HepG2 (cell line): ENCODE data around the gene RNMT.
"Not testable (repeated sequence)": the region's sequence is repeated elsewhere in the genome, so short reads cannot be mapped to it uniquely, and the experiment has no call there.

Experiments
- WIZ ChIP-seq: sonication (generic); formaldehyde crosslinking; IDR thresholded peaks from 2 replicates; pipeline ENCODE4 v1.5.1; 2020; ENCODE audit warnings: mild to moderate bottlenecking, missing genetic modification reagents
- ZC3H4 ChIP-seq: sonication (generic); formaldehyde crosslinking; IDR thresholded peaks from 2 replicates; pipeline ENCODE4 v1.4.0; 2020; ENCODE audit warnings: missing genetic modification reagents, borderline replicate concordance
- TF ChIP-seq, protein P1 (sequence below): sonication (generic); formaldehyde crosslinking; IDR thresholded peaks from 2 replicates; pipeline ENCODE4 v1.4.0; 2020; ENCODE audit warnings: missing genetic modification reagents
- TF ChIP-seq, protein P2 (sequence below): IDR thresholded peaks from 2 replicates; pipeline ENCODE4 v1.6.1; 2016; ENCODE audit warnings: control low read depth
- TF ChIP-seq, protein P3 (sequence below), 2 experiments: IDR thresholded peaks; 2 replicates each; pipeline ENCODE4 v1.6.1; 2011 to 2012; ENCODE audit warnings: low read length in 2 of 2, borderline replicate concordance in 1 of 2, low read depth in 1 of 2, mild to moderate bottlenecking in 1 of 2, moderate library complexity in 1 of 2

DNA sequence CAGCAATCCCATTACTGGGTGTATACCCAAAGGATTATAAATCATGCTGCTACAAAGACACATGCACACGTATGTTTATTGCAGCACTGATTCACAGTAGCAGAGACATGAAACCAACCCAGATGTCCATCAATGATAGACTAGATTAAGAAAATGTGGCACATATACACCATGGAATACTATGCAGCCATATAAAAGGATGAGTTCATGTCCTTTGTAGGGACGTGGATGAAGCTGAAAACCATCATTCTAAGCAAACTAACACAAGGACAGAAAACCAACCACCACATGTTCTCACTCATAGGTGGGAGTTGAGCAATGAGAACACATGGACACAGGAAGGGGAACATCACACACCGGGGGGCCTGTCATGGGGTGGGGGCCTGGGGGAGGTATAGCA lies 25.1 kb downstream of the RNMT start:
- TF ChIP-seq ZC3H4 (CRISPR knock-in tag); WIZ: not testable (repeated sequence)
- TF ChIP-seq, protein P1, sequence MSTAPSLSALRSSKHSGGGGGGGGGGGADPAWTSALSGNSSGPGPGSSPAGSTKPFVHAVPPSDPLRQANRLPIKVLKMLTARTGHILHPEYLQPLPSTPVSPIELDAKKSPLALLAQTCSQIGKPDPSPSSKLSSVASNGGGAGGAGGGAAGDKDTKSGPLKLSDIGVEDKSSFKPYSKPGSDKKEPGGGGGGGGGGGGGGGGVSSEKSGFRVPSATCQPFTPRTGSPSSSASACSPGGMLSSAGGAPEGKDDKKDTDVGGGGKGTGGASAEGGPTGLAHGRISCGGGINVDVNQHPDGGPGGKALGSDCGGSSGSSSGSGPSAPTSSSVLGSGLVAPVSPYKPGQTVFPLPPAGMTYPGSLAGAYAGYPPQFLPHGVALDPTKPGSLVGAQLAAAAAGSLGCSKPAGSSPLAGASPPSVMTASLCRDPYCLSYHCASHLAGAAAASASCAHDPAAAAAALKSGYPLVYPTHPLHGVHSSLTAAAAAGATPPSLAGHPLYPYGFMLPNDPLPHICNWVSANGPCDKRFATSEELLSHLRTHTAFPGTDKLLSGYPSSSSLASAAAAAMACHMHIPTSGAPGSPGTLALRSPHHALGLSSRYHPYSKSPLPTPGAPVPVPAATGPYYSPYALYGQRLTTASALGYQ (CRISPR knock-in tag): not testable (repeated sequence)
- TF ChIP-seq, protein P2, sequence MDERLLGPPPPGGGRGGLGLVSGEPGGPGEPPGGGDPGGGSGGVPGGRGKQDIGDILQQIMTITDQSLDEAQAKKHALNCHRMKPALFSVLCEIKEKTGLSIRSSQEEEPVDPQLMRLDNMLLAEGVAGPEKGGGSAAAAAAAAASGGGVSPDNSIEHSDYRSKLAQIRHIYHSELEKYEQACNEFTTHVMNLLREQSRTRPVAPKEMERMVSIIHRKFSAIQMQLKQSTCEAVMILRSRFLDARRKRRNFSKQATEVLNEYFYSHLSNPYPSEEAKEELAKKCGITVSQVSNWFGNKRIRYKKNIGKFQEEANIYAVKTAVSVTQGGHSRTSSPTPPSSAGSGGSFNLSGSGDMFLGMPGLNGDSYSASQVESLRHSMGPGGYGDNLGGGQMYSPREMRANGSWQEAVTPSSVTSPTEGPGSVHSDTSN: not testable (repeated sequence)
- TF ChIP-seq, protein P3, sequence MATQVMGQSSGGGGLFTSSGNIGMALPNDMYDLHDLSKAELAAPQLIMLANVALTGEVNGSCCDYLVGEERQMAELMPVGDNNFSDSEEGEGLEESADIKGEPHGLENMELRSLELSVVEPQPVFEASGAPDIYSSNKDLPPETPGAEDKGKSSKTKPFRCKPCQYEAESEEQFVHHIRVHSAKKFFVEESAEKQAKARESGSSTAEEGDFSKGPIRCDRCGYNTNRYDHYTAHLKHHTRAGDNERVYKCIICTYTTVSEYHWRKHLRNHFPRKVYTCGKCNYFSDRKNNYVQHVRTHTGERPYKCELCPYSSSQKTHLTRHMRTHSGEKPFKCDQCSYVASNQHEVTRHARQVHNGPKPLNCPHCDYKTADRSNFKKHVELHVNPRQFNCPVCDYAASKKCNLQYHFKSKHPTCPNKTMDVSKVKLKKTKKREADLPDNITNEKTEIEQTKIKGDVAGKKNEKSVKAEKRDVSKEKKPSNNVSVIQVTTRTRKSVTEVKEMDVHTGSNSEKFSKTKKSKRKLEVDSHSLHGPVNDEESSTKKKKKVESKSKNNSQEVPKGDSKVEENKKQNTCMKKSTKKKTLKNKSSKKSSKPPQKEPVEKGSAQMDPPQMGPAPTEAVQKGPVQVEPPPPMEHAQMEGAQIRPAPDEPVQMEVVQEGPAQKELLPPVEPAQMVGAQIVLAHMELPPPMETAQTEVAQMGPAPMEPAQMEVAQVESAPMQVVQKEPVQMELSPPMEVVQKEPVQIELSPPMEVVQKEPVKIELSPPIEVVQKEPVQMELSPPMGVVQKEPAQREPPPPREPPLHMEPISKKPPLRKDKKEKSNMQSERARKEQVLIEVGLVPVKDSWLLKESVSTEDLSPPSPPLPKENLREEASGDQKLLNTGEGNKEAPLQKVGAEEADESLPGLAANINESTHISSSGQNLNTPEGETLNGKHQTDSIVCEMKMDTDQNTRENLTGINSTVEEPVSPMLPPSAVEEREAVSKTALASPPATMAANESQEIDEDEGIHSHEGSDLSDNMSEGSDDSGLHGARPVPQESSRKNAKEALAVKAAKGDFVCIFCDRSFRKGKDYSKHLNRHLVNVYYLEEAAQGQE (IDR thresholded peaks at IDR 0.05; ENCODE audit: borderline replicate concordance in 1 of 2, low read depth in 1 of 2, low read length in 2 of 2): not testable (repeated sequence)
